ENCODE measurements around the gene RPLP1. TPM values are rescaled to one million over a fixed set of nuclear protein-coding genes. Genes with fewer than 3 reads are reported as not detected.

RPLP1 gene
- total and polyA plus RNA-seq, 9 of the 15 experiments (the other 6 are each of a cell fraction or from before 2014, with no cell fraction given) = 76.3 to 3,053 (median 847) TPM

DNA sequence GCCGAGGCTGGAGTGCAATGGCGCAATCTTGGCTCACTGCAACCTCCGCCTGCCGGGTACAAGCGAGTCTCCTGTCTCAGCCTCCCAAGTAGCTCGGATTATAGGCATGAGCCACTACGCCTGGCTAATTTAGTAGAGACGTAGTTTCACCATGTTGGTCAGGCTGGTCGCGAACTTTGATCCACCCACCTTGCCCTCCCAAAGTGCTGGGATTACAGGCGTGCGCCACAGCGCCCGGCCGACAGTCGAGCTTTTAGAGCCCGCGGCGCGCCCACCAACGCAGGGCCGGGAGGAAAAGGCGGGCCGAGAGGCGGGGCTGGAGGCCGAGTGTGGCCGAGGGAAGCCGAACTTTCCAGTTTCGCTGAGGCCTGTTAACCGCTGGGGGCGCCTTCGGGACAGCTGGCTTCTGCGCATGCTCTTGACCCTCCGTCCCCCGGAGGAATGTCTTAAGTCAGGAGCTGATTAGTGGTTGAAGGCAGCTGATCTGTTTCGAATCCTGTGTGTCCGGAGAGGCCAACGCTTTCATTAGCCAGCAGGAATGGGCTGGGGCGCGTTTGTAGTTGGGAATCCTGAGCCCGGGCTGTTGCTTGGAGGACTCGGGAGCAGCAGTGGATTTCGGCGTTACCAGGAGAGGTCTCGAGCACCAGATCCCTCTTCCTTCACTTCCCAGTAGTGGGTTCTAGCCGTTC lies 10.0 kb downstream of the RPLP1 start (continued):
- TF ChIP-seq, protein P1, sequence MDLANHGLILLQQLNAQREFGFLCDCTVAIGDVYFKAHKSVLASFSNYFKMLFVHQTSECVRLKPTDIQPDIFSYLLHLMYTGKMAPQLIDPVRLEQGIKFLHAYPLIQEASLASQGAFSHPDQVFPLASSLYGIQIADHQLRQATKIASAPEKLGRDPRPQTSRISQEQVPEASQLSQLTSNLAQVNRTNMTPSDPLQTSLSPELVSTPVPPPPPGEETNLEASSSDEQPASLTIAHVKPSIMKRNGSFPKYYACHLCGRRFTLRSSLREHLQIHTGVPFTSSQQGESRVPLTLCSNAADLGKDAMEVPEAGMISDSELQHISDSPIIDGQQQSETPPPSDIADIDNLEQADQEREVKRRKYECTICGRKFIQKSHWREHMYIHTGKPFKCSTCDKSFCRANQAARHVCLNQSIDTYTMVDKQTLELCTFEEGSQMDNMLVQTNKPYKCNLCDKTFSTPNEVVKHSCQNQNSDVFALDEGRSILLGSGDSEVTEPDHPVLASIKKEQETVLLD (IDR thresholded peaks at IDR 0.05) = peak; percentile 87
- TF ChIP-seq POLR3A (IDR thresholded peaks at IDR 0.05; ENCODE audit: borderline replicate concordance, extremely low read depth, insufficient read depth, insufficient read length) = no peak
- no peak for TF ChIP-seq THRAP3 (IDR thresholded peaks at IDR 0.05; ENCODE audit: borderline replicate concordance)
- no peak for TF ChIP-seq SIX5 (IDR thresholded peaks at IDR 0.05; ENCODE audit: borderline replicate concordance in 1 of 2, insufficient read depth in 1 of 2, low read depth in 1 of 2, low read length in 2 of 2)
- TF ChIP-seq GTF2F1 (IDR thresholded peaks at IDR 0.05; ENCODE audit: low read depth, low read length) = no peak; the same call in 1 of the 2 replicates
- no peak for TF ChIP-seq ZNF436 (CRISPR knock-in tag; IDR thresholded peaks at IDR 0.05)
- no peak for TF ChIP-seq PTRF (tag; IDR thresholded peaks at IDR 0.05)
- TF ChIP-seq NUFIP1 (IDR thresholded peaks at IDR 0.05; ENCODE audit: partially characterized antibody) = no peak
- TF ChIP-seq, protein P2, sequence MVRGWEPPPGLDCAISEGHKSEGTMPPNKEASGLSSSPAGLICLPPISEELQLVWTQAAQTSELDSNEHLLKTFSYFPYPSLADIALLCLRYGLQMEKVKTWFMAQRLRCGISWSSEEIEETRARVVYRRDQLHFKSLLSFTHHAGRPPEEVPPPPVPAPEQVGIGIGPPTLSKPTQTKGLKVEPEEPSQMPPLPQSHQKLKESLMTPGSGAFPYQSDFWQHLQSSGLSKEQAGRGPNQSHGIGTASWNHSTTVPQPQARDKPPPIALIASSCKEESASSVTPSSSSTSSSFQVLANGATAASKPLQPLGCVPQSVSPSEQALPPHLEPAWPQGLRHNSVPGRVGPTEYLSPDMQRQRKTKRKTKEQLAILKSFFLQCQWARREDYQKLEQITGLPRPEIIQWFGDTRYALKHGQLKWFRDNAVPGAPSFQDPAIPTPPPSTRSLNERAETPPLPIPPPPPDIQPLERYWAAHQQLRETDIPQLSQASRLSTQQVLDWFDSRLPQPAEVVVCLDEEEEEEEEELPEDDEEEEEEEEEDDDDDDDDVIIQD (CRISPR knock-in tag; IDR thresholded peaks at IDR 0.05) = no peak
- TF ChIP-seq, protein P3, sequence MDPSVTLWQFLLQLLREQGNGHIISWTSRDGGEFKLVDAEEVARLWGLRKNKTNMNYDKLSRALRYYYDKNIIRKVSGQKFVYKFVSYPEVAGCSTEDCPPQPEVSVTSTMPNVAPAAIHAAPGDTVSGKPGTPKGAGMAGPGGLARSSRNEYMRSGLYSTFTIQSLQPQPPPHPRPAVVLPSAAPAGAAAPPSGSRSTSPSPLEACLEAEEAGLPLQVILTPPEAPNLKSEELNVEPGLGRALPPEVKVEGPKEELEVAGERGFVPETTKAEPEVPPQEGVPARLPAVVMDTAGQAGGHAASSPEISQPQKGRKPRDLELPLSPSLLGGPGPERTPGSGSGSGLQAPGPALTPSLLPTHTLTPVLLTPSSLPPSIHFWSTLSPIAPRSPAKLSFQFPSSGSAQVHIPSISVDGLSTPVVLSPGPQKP (CRISPR knock-in tag; IDR thresholded peaks at IDR 0.05) = no peak
- TF ChIP-seq, protein P4, sequence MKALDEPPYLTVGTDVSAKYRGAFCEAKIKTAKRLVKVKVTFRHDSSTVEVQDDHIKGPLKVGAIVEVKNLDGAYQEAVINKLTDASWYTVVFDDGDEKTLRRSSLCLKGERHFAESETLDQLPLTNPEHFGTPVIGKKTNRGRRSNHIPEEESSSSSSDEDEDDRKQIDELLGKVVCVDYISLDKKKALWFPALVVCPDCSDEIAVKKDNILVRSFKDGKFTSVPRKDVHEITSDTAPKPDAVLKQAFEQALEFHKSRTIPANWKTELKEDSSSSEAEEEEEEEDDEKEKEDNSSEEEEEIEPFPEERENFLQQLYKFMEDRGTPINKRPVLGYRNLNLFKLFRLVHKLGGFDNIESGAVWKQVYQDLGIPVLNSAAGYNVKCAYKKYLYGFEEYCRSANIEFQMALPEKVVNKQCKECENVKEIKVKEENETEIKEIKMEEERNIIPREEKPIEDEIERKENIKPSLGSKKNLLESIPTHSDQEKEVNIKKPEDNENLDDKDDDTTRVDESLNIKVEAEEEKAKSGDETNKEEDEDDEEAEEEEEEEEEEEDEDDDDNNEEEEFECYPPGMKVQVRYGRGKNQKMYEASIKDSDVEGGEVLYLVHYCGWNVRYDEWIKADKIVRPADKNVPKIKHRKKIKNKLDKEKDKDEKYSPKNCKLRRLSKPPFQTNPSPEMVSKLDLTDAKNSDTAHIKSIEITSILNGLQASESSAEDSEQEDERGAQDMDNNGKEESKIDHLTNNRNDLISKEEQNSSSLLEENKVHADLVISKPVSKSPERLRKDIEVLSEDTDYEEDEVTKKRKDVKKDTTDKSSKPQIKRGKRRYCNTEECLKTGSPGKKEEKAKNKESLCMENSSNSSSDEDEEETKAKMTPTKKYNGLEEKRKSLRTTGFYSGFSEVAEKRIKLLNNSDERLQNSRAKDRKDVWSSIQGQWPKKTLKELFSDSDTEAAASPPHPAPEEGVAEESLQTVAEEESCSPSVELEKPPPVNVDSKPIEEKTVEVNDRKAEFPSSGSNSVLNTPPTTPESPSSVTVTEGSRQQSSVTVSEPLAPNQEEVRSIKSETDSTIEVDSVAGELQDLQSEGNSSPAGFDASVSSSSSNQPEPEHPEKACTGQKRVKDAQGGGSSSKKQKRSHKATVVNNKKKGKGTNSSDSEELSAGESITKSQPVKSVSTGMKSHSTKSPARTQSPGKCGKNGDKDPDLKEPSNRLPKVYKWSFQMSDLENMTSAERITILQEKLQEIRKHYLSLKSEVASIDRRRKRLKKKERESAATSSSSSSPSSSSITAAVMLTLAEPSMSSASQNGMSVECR (CRISPR knock-in tag; IDR thresholded peaks at IDR 0.05) = no peak
- no peak for TF ChIP-seq ZNF707 (CRISPR knock-in tag; conservative IDR thresholded peaks at IDR 0.05)
- no peak for TF ChIP-seq GTF2E2 (tag; IDR thresholded peaks at IDR 0.05)
- no peak for TF ChIP-seq CHD1 (IDR thresholded peaks at IDR 0.05; ENCODE audit: low read length)
- TF ChIP-seq, protein P5, sequence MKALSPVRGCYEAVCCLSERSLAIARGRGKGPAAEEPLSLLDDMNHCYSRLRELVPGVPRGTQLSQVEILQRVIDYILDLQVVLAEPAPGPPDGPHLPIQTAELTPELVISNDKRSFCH (CRISPR knock-in tag; IDR thresholded peaks at IDR 0.05) = no peak
- TF ChIP-seq, protein P5 (tag; IDR thresholded peaks at IDR 0.05) = no peak
- peak; percentile 65 for TF ChIP-seq EGR1 (conservative IDR thresholded peaks at IDR 0.05)
- TF ChIP-seq ZNF785 (CRISPR knock-in tag; IDR thresholded peaks at IDR 0.05) = no peak
- TF ChIP-seq ZNF174 (CRISPR knock-in tag; IDR thresholded peaks at IDR 0.05) = no peak

Measured in K562 (cell line).